Raji (cell line): Measurements from ENCODE around the gene DERL3.

Experiments used
- POLR2A ChIP-seq: IDR thresholded peaks from 2 replicates; pipeline ENCODE4 v1.6.1; 2011; ENCODE audit warnings: low read depth, low read length, control low read depth; ENCODE audit not compliant: insufficient read depth

The DERL3 gene

DNA sequence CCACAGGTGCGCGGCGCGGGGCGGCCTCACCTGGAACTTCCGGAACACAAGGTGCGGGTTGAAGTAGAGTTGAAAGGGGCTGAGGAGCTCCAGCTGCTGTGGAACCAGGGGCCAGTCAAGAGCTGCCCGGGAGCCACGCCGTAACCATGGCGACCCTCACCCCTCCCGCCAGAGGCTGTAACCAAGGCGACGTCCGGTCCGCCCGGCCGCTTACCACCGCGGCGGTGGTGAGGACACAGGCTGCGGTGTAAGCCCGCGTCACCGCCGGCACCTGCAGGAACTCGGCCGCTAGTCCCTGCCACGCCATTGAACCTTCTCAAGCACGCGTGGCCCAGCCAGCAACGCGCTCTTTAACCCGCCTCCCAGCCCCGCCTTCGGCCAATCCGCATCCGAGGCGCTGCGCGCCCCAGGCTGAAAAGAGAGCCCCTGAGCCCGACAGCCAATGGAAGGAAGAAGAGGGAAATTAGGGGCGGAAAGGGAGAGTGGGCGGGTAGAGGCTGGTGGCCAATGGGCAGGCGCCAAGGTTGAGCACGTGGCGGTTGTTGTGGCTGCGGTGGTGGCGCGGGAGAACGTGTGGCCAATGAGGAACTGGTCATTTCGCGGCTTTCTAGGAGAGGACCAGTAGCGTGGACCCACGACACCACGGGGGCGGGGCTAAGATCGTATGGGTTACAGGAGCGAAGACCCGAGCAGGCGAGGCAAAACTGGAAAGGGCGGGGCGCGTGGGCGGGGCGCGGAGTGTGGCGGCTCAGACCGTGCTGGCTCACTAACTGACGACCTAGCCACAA, at the start of gene DERL3:
DERL3 (minus strand) TSS at position 326 of the 788 bp plus-strand sequence; CDS start at position 307, 19 bp downstream.
- TF ChIP-seq POLR2A, result peak; percentile 56

- TF ChIP-seq POLR2A, result no peak
These were observed 45.3 kb upstream of the DERL3 start for GRCh38 chr22:23884140-23884539.

- TF ChIP-seq POLR2A, result no peak
These were observed 44.9 kb upstream of the DERL3 start for GRCh38 chr22:23883658-23884057.

GRCh38 chr22:23882370-23882769, 43.6 kb upstream of the DERL3 start:
- TF ChIP-seq POLR2A, result no peak

DNA sequence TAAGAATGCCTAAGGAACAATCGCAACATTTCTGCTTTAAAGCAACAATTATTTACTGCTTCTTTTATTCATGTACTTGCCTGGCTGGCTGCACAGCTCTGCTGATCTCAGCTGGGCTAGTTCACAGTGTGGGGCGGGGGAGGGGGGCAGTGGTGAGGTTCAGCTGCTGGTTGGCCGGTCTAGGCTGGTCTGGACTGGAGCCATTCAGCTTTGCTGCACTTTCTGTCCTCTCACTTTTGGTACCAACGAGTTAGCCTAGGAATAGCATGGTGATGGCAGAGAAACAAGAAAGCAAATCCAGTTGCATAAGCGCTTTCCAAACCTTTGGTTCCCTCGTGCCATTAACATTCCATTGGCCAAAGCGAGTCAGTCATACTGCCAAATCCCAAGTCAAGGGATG, 39.4 kb upstream of the DERL3 start:
- TF ChIP-seq POLR2A, result no peak

DNA sequence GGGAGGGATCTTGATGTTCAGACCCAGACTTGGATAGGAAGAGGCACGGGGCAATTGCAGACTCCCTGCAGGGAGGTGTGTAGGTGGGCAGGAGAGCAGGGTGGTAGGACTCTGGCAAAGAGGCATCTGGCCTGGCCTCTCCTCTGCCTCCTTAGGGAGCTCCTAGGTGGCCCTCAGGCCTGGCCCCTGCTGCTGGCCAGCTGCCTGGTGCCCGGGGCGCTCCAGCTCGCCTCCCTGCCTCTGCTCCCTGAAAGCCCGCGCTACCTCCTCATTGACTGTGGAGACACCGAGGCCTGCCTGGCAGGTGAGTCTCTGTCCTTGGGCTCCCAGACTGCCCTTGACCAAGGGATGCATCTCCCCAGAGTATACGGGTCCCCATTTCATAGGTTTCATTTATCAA, 38.8 kb upstream of the DERL3 start:
- TF ChIP-seq POLR2A, result no peak

GRCh38 chr22:23875801-23876200, 37.0 kb upstream of the DERL3 start:
- TF ChIP-seq POLR2A, result no peak

DNA sequence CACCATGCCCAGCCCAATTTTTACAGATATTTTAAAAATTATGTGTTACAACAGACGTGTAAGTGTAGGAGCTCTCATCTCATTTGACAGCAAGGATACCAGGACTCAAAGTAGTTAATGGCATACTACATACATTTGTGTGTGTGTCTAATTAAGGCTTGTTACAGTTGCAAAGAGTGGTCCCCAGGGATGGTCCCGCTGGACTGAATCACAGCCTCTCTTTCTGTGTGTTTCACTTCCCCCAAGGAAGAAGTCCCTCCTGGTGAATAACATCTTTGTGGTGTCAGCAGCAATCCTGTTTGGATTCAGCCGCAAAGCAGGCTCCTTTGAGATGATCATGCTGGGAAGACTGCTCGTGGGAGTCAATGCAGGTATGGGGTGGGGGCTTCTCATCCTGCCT, 36.1 kb upstream of the DERL3 start:
- TF ChIP-seq POLR2A, result no peak

DNA sequence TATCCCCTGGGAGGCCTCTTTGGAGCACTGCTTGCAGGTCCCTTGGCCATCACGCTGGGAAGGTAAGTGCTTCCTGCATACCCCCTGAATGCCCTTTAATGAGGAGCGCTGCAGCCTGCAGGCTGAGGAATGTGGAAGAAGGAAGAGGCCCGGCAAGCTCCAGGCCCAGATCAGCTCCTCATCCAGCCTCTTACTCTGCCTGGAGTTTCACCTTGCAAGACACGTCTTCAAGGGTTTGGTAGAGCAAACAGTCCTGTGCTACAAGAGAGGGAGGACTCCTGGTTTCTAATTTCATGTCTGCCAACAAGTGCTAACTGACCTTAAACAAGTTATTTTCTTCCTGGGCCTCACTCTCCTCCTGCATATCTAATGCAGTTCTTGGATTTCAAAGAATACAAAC, 29.8 kb upstream of the DERL3 start:
- no peak for TF ChIP-seq POLR2A

DNA sequence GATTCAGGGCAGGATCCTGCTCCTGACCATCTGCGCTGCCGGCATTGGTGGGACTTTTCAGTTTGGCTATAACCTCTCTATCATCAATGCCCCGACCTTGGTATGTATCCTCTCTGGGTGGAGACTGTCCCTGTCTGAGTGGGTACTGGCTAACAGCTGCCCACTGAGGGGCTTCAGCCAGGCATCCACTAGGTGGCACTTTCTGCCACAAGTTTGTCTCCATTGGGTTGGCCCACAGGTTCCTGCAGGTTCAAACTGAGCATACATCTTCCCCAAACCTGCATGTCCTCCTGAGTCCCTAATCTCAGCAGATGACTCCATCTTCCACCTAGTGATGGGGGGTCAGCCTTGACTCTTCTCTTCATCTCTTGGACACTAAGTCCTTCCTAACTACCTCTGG, 23.3 kb upstream of the DERL3 start:
- TF ChIP-seq POLR2A, result no peak

GRCh38 chr22:23859201-23859600, 20.4 kb upstream of the DERL3 start:
- TF ChIP-seq POLR2A, result no peak

DNA sequence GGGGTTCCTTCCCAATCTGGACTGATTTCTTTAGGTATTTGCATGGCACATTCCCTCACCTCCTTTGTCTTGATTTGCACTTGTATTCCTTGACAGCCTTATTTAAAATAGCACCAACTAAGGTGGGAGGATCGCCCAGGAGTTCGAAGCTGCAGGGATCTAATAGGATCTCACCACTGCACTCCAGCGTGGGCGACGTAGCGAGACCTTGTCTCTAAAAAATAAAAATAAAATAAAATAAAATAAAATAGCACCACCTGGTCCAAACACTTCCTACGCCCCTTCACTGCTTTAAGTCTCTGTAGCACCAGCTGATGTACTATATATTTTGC, 19.6 kb upstream of the DERL3 start:
- no peak for TF ChIP-seq POLR2A

DNA sequence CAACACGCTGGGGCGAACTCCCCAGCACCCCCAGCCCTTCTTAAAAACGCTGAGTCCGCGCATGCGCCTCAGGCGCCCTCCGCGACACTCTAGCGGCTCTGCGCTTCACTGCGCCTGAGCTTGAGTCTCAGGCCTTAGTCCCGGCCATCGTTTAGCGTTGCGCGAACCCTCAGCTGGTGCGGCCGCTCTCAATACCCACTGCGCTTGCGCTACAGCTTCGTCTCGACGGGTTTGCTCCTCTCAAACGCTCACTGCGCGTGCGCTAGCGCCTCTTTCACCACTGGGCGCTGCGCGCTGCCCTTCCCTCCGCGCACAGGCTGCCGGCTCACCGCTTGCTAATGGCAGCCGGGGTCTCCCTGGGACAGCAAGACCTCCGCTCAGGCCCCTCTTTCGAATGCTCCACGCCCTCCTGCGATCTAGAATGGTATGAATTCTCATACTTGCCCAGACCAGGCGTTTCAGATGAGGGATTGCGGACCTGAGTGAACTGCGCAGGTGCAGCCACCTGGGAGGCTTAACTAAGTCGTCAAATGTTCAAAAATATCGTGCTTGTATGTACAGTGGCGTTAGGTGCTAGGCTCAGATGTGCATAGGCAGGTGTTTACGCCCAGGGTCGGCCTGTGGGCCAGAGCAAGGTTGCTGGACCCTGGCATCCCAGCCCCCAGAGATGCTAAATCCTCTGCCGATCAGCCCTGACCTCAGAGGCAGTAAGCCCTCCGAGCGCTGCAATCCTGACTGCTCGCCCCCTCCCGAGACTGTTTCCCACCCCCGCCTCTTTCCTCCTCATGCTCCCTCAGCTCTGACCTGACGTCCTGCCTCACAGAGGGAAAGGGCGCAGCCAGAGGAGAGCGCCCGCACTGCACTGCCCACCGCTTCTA, 19.0 kb upstream of the DERL3 start, which contains the start of gene SLC2A11:
SLC2A11 (plus strand) TSS at position 270 of the 878 bp plus-strand sequence; CDS start at position 395, 125 bp downstream.
- TF ChIP-seq POLR2A, result peak; percentile 98

- no peak for TF ChIP-seq POLR2A
These were observed 18.2 kb upstream of the DERL3 start for GRCh38 chr22:23856721-23857605.

GRCh38 chr22:23850136-23850611, 11.4 kb upstream of the DERL3 start:
- TF ChIP-seq POLR2A, result no peak
